Keratinocyte (primary cell): ENCODE data around the gene TBCD. TPM values are rescaled to one million over a fixed set of nuclear protein-coding genes. Genes with fewer than 3 reads are reported as not detected.

Experiments
- DNase-seq: peaks from one replicate; pipeline ENCODE4 v3.0.0-alpha.2; 2011; ENCODE audit warnings: low read depth, missing footprints, low spot score
- FAIRE-seq: peaks from 2 replicates; lab custom pipeline; 2011; peaks lifted over from hg19 to GRCh38; lab: Jason Lieb, UNC
- H2AFZ ChIP-seq: 2 replicates; pipeline ENCODE4 v1.6.0; 2012; ENCODE audit warnings: low read length, control low read depth, inconsistent platforms; ENCODE audit not compliant: control insufficient read depth
- H3K27ac ChIP-seq: 2 replicates; pipeline ENCODE4 v1.5.1; 2011; ENCODE audit warnings: low read length; ENCODE audit not compliant: control insufficient read depth, insufficient read depth
- H3K27me3 ChIP-seq: 3 replicates; pipeline ENCODE4 v1.6.0; 2011; ENCODE audit warnings: low read length; ENCODE audit not compliant: control insufficient read depth, insufficient read depth; ENCODE audit errors: extremely low read depth
- H3K36me3 ChIP-seq, 2 experiments: 2 replicates in 1 of 2; 3 replicates in 1 of 2; pipeline ENCODE4 v1.5.1; 2011; ENCODE audit warnings: low read length in 2 of 2, mild to moderate bottlenecking in 1 of 2; ENCODE audit not compliant: control insufficient read depth in 2 of 2, insufficient read depth in 2 of 2; ENCODE audit errors: extremely low read depth in 1 of 2
- H3K4me1 ChIP-seq: 3 replicates; pipeline ENCODE4 v1.5.1; 2011; ENCODE audit warnings: low read length; ENCODE audit not compliant: control insufficient read depth, insufficient read depth; ENCODE audit errors: extremely low read depth
- H3K4me2 ChIP-seq: 3 replicates; pipeline ENCODE4 v1.6.0; 2011; ENCODE audit warnings: low read depth, low read length; ENCODE audit not compliant: control insufficient read depth, insufficient read depth; ENCODE audit errors: extremely low read depth
- H3K4me3 ChIP-seq, 3 experiments: fragments of 200-600 bp in 1 of 3; sonication (generic) in 1 of 3; 2 replicates in 2 of 3; 3 replicates in 1 of 3; pipeline ENCODE4 v1.5.1; 2011 to 2016; ENCODE audit warnings: low read length in 3 of 3, mild to moderate bottlenecking in 3 of 3, control low read depth in 2 of 3, inconsistent platforms in 1 of 3, low read depth in 1 of 3, mixed read lengths in 1 of 3, mixed run types in 1 of 3, moderate library complexity in 1 of 3; ENCODE audit not compliant: control insufficient read depth in 2 of 3, insufficient read depth in 2 of 3; ENCODE audit errors: extremely low read depth in 1 of 3
- H3K79me2 ChIP-seq: 2 replicates; pipeline ENCODE4 v1.6.0; 2012; ENCODE audit warnings: low read length; ENCODE audit not compliant: control insufficient read depth, insufficient read depth
- H3K9ac ChIP-seq: 3 replicates; pipeline ENCODE4 v1.6.0; 2011; ENCODE audit warnings: low read length; ENCODE audit not compliant: control insufficient read depth, insufficient read depth; ENCODE audit errors: extremely low read depth
- H3K9me1 ChIP-seq: 3 replicates; pipeline ENCODE4 v1.6.0; 2011; ENCODE audit warnings: low read length; ENCODE audit not compliant: control insufficient read depth, insufficient read depth; ENCODE audit errors: extremely low read depth
- H3K9me3 ChIP-seq: 2 replicates; pipeline ENCODE4 v1.5.1; 2012; ENCODE audit warnings: low read depth, low read length; ENCODE audit not compliant: control insufficient read depth
- H4K20me1 ChIP-seq: 3 replicates; pipeline ENCODE4 v1.6.0; 2011; ENCODE audit warnings: low read length; ENCODE audit not compliant: control insufficient read depth, insufficient read depth; ENCODE audit errors: extremely low read depth
- EZH2 ChIP-seq: IDR thresholded peaks from one replicate; pipeline ENCODE4 v1.6.1; 2012; ENCODE audit warnings: inconsistent platforms, mild to moderate bottlenecking, low read length, moderate library complexity
- dilution Hi-C: fragments of 300-500 bp; cut with MboI; formaldehyde crosslinking; loops from one replicate; pipeline ENCODE4 v1.7.0; 2020; ENCODE audit warnings: low sequenced_read_pairs; ENCODE audit not compliant: extremely low pct_ligation_motif_present
- polyA plus RNA-seq, 5 experiments: library from polyadenylated mRNA; depleted of rRNA in 3 of 5; stranded (reverse) in 3 of 5; stranded (forward) in 1 of 5; unstranded in 1 of 5; fragments of >200 nt; gene quantifications; 1 replicate in 1 of 5; 2 replicates in 3 of 5; 3 replicates in 1 of 5; pipeline versions ENCODE4 v1.2.1 to v1.2.3, GENCODE V29; 2011 to 2012; ENCODE audit warnings: missing spikeins in 2 of 5, low read depth in 1 of 5, low replicate concordance in 1 of 5
- TF ChIP-seq, protein P1 (sequence below), 3 experiments: IDR thresholded peaks in 1 of 3; conservative IDR thresholded peaks in 1 of 3; optimal IDR thresholded peaks in 1 of 3; 2 replicates in 2 of 3; 3 replicates in 1 of 3; pipeline versions ENCODE3 to v1.5.1; 2011; ENCODE audit warnings: low read length in 3 of 3, mild to moderate bottlenecking in 3 of 3, moderate library complexity in 2 of 3, control low read depth in 1 of 3, inconsistent platforms in 1 of 3; ENCODE audit not compliant: insufficient read depth in 2 of 3; ENCODE audit errors: extremely low read depth in 1 of 3

TBCD gene
- polyA plus RNA-seq, 1 donor (not counting 4 experiments of a cell fraction or from before 2014, with no cell fraction given) = 36.2 TPM

DNA sequence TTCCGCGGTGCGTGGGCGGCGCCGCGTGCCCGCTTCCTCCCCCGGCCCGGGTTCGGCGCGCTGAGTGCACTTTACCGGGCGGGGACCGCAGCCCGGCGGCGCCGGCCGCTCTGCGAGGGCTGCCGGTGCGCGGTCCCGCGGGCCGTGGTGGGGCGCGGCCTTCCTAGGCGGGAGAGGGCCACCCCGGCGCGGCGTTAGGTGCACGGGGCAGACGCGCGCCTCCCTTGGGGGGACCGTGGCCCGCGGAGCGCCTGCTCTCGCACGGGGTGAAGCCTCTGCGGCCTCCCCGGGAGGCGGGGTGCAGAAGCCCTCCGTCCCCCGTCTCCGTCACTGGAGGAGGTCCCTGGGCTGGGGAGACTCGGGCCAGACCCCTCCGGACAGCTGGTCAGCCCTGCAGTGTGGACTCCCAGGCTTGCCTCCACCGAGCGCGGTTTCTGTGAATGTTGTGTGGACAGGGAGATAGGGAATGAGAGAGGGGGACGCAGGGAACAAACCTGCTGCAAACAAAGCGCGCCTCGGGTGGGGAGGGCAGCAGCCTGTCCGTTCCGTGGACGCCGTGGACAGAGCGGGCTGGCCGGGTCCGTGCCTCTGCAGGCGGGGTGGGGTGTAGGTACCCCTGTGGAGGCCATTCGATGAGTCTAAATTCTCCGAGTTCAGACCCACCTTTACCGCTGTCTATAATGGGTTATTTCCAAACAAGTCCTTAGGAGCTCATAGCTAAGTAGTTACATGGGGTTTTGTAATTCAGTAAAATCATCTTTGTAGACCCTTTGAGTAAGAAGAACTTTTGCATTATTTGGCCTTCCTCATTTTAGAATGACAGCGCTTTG lies 721 bp downstream of the TBCD start:
- dilution Hi-C loops = no loop called here
- peaks cover 30% of the 10 kb centered on the region for H3K79me2 ChIP-seq

GRCh38 chr17:82753201-82753464 lies 1.3 kb downstream of the TBCD start:
- H3K9me3 ChIP-seq = no peaks in the 10 kb centered on the region
- peaks cover 2 to 12% of the 10 kb centered on the region in 2 experiments for H3K36me3 ChIP-seq
- H3K4me3 ChIP-seq = peak overlapping the region; percentile 83 to 88 (median 85)
- TF ChIP-seq EZH2 = no peak
- TF ChIP-seq, protein P1, sequence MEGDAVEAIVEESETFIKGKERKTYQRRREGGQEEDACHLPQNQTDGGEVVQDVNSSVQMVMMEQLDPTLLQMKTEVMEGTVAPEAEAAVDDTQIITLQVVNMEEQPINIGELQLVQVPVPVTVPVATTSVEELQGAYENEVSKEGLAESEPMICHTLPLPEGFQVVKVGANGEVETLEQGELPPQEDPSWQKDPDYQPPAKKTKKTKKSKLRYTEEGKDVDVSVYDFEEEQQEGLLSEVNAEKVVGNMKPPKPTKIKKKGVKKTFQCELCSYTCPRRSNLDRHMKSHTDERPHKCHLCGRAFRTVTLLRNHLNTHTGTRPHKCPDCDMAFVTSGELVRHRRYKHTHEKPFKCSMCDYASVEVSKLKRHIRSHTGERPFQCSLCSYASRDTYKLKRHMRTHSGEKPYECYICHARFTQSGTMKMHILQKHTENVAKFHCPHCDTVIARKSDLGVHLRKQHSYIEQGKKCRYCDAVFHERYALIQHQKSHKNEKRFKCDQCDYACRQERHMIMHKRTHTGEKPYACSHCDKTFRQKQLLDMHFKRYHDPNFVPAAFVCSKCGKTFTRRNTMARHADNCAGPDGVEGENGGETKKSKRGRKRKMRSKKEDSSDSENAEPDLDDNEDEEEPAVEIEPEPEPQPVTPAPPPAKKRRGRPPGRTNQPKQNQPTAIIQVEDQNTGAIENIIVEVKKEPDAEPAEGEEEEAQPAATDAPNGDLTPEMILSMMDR (optimal IDR thresholded peaks at IDR 0.05 in 1 of 3, IDR thresholded peaks at IDR 0.05 in 1 of 3, conservative IDR thresholded peaks at IDR 0.05 in 1 of 3; ENCODE audit: extremely low read depth in 1 of 3, insufficient read depth in 2 of 3, low read length in 3 of 3) = no peak
- H3K9ac ChIP-seq = peak overlapping the region; percentile 79
- dilution Hi-C loops = no loop called here
- FAIRE-seq (no peak), DNase-seq (no peak)
- no peaks in the 10 kb centered on the region for H4K20me1 ChIP-seq
- peak overlapping the region; percentile 92 for H3K4me2 ChIP-seq
- peaks cover 33% of the 10 kb centered on the region for H3K79me2 ChIP-seq
- H2AFZ ChIP-seq = no peak overlapping the region
- H3K9me1 ChIP-seq = peaks cover 3% of the 10 kb centered on the region
- H3K27ac ChIP-seq = peak overlapping the region; percentile 55
- peaks cover 26% of the 10 kb centered on the region for H3K4me1 ChIP-seq
- H3K27me3 ChIP-seq = no peaks in the 10 kb centered on the region

More for the DNA sequence above, 721 bp downstream of the TBCD start:
- Histone ChIP-seq H3K27me3 (no peaks in the 10 kb centered on the region), H3K9ac (peak overlapping the region; percentile 79), H3K4me2 (peak overlapping the region; percentile 92), H4K20me1 (no peaks in the 10 kb centered on the region), H3K27ac (peak overlapping the region; percentile 55), H3K9me1 (peaks cover 3% of the 10 kb centered on the region), H2AFZ (peak overlapping the region; percentile 50), H3K9me3 (no peaks in the 10 kb centered on the region), H3K4me3 (peak overlapping the region; percentile 83 to 88 (median 85)), H3K36me3 (peaks cover 2 to 8% of the 10 kb centered on the region in 2 experiments), H3K4me1 (peaks cover 26% of the 10 kb centered on the region)
- DNase-seq (no peak), FAIRE-seq (no peak)
- no peak for TF ChIP-seq EZH2
- TF ChIP-seq, protein P1 (optimal IDR thresholded peaks at IDR 0.05 in 1 of 3, IDR thresholded peaks at IDR 0.05 in 1 of 3, conservative IDR thresholded peaks at IDR 0.05 in 1 of 3; ENCODE audit: extremely low read depth in 1 of 3, insufficient read depth in 2 of 3, low read length in 3 of 3) = no peak
